Measurements from ENCODE around the gene DDX17. TPM values are rescaled to one million over a fixed set of nuclear protein-coding genes. Genes with fewer than 3 reads are reported as not detected.

DDX17 gene
- total and polyA plus RNA-seq, 2 of the 4 experiments (the other 2 are of a cell fraction), result 240 to 371 TPM

GRCh38 chr22:38435010-38435409, 71.1 kb downstream of the DDX17 start:
- TF ChIP-seq ELK1 (IDR thresholded peaks at IDR 0.05; ENCODE audit: borderline replicate concordance, low read depth, low read length) (no peak), POLR2A (IDR thresholded peaks at IDR 0.05; ENCODE audit: low read depth, low read length) (no peak), MAFK (IDR thresholded peaks at IDR 0.05; ENCODE audit: low read depth, low read length) (no peak), CEBPB (IDR thresholded peaks at IDR 0.05; ENCODE audit: low read depth, low read length) (no peak), CTCF (conservative IDR thresholded peaks at IDR 0.05; ENCODE audit: low read depth, low read length) (no peak), MAZ (IDR thresholded peaks at IDR 0.05; ENCODE audit: borderline replicate concordance, low read depth, low read length) (no peak), RFX5 (IDR thresholded peaks at IDR 0.05; ENCODE audit: low read depth, low read length) (no peak), CHD1 (IDR thresholded peaks at IDR 0.05; ENCODE audit: low read depth, low read length) (no peak), NFE2L2 (IDR thresholded peaks at IDR 0.05; ENCODE audit: low read depth, low read length) (no peak), RCOR1 (IDR thresholded peaks at IDR 0.05; ENCODE audit: insufficient replicate concordance, low read length) (no peak), RAD21 (IDR thresholded peaks at IDR 0.05; ENCODE audit: low read length) (no peak), MXI1 (IDR thresholded peaks at IDR 0.05; ENCODE audit: borderline replicate concordance, low read depth, low read length) (no peak), USF2 (IDR thresholded peaks at IDR 0.05; ENCODE audit: low read depth, low read length) (no peak)
- no TSS peak for BruUV-seq (replicated peaks)
- no peak overlapping the region for H3K14ac ChIP-seq (replicated peaks; ENCODE audit: low read depth, low read length)
- H2BK20ac ChIP-seq (ENCODE audit: low read depth, low read length), result no peak overlapping the region
- H3K36me3 ChIP-seq (ENCODE audit: control insufficient read depth, insufficient read depth, low read length), result no peaks in the 10 kb centered on the region
- H3K27me3 ChIP-seq (ENCODE audit: control insufficient read depth, insufficient read depth, low read length), result peaks cover 25% of the 10 kb centered on the region
- H4K5ac ChIP-seq (ENCODE audit: low read depth, low read length), result no peak overlapping the region
- no peak overlapping the region for H2AK9ac ChIP-seq (replicated peaks; ENCODE audit: low read depth, low read length, poor library complexity)
- ChIA-PET CTCF (no interaction called here), POLR2A (ENCODE audit: unreplicated experiment) (no interaction called here)
- peaks cover 4% of the 10 kb centered on the region; the same call in 1 of the 2 replicates for H4K20me1 ChIP-seq (ENCODE audit: insufficient read depth, low read length)
- H4K91ac ChIP-seq (ENCODE audit: insufficient read depth, low read depth, low read length), result no peak overlapping the region
- no peak overlapping the region for H2BK5ac ChIP-seq (ENCODE audit: low read depth, low read length, poor library complexity, severe bottlenecking)
- intact Hi-C loops (cut with micrococcal nuclease), result no loop called here
- H3K23ac ChIP-seq (ENCODE audit: low read depth, low read length), result no peak overlapping the region
- H3K9me3 ChIP-seq (ENCODE audit: control insufficient read depth, insufficient read depth, low read length), result no peaks in the 10 kb centered on the region
- H3K4me1 ChIP-seq (ENCODE audit: control insufficient read depth, insufficient read depth, low read length), result no peaks in the 10 kb centered on the region
- no peaks in the 10 kb centered on the region for H3K79me1 ChIP-seq (ENCODE audit: low read depth in 1 of 2, low read length in 2 of 2)
- DNase-seq (no peak), ATAC-seq (ENCODE audit: low read depth) (no peak)
- H3K9me1 ChIP-seq (ENCODE audit: insufficient read depth, low read length), result no peaks in the 10 kb centered on the region
- in situ Hi-C loops (cut with MboI; ENCODE audit: low sequenced_read_pairs), result no loop called here
- no peak overlapping the region for H4K8ac ChIP-seq (ENCODE audit: low read depth in 2 of 2, low read length in 2 of 2)
- H2AFZ ChIP-seq (replicated peaks; ENCODE audit: low read length, poor library complexity), result no peak overlapping the region
- H3K9ac ChIP-seq (ENCODE audit: low read depth, low read length), result no peak overlapping the region
- H3K18ac ChIP-seq (ENCODE audit: low read depth, low read length), result no peak overlapping the region
- H2AK5ac ChIP-seq (ENCODE audit: low read depth, low read length), result no peak overlapping the region
- no peak overlapping the region for H3K4me2 ChIP-seq (ENCODE audit: low read depth, low read length)
- H2BK15ac ChIP-seq (ENCODE audit: low read depth, low read length), result no peak overlapping the region
- H3K4ac ChIP-seq (ENCODE audit: low read depth, low read length), result no peak overlapping the region
- H3K56ac ChIP-seq (ENCODE audit: extremely low read depth, insufficient read depth, low read length), result no peak overlapping the region
- dilution Hi-C loops (cut with HindIII; ENCODE audit: low sequenced_read_pairs, unreplicated experiment), result no loop called here
- WGBS, 2 experiments (ENCODE audit: extremely low coverage in 2 of 2, insufficient read length in 1 of 2), result no CpG with 5 or more reads among the region's 4 CpGs
- no peak overlapping the region for H3K4me3 ChIP-seq (ENCODE audit: insufficient read depth, low read depth, low read length)
- H2BK120ac ChIP-seq (ENCODE audit: low read depth, low read length), result no peak overlapping the region
- H3K27ac ChIP-seq (ENCODE audit: insufficient read depth, low read length), result no peak overlapping the region
